ENCODE results near the gene KRTAP5-2.

KRTAP5-2 gene

GRCh38 chr11:1574933-1575242 lies 23.2 kb downstream of the KRTAP5-2 start:
- Histone ChIP-seq H4K8ac (ENCODE audit: low read length) (no peak overlapping the region), H2AFZ (ENCODE audit: low read depth, low read length) (no peak overlapping the region), H4K91ac (ENCODE audit: low read length) (no peak overlapping the region), H3K27me3 (ENCODE audit: control insufficient read depth in 1 of 2, insufficient read depth in 1 of 2, low read length in 2 of 2) (peaks cover 26 to 58% of the 10 kb centered on the region in 2 experiments), H3K4me2 (ENCODE audit: low read length, poor library complexity, severe bottlenecking) (no peak overlapping the region), H2BK120ac (ENCODE audit: low read depth, low read length) (no peak overlapping the region), H2BK12ac (ENCODE audit: low read length in 2 of 2) (no peak overlapping the region), H3K18ac (ENCODE audit: low read depth in 1 of 2, low read length in 2 of 2) (no peak overlapping the region), H3K23ac (ENCODE audit: low read length in 2 of 2) (no peak overlapping the region), H3K4me1 (ENCODE audit: control insufficient read depth, insufficient read depth, low read depth, low read length) (peaks cover 30% of the 10 kb centered on the region), H3K4ac (ENCODE audit: low read depth in 1 of 2, low read length in 2 of 2) (no peak overlapping the region), H3K36me3 (ENCODE audit: control insufficient read depth in 1 of 2, insufficient read depth in 2 of 2, low read depth in 1 of 2, low read length in 2 of 2) (no peaks in the 10 kb centered on the region), H3K79me1 (replicated peaks; ENCODE audit: low read length, poor library complexity, severe bottlenecking) (peaks cover 6% of the 10 kb centered on the region), H3K27ac (ENCODE audit: low read length, poor library complexity, severe bottlenecking) (no peak overlapping the region), H2AK5ac (ENCODE audit: low read length, severe bottlenecking) (no peak overlapping the region), H3K4me3 (ENCODE audit: insufficient read depth in 1 of 2, low read depth in 1 of 2, low read length in 2 of 2) (no peak overlapping the region), H3K9ac (ENCODE audit: low read length) (no peak overlapping the region), H2BK5ac (ENCODE audit: low read depth, low read length, poor library complexity, severe bottlenecking) (no peak overlapping the region), H3K14ac (ENCODE audit: low read length in 2 of 2) (no peak overlapping the region), H3K9me3 (ENCODE audit: control insufficient read depth, low read length) (peaks cover 12% of the 10 kb centered on the region), H2BK15ac (ENCODE audit: low read depth, poor library complexity, severe bottlenecking) (no peak overlapping the region)
- WGBS = 34% methylated on average over 5 of the region's 7 CpGs
- DNase-seq = no peak

- no peak overlapping the region for H3K27ac ChIP-seq (ENCODE audit: low read length, poor library complexity, severe bottlenecking)
- H2BK5ac ChIP-seq (ENCODE audit: low read depth, low read length, poor library complexity, severe bottlenecking) = no peak overlapping the region
- peaks cover 12% of the 10 kb centered on the region for H3K9me3 ChIP-seq (ENCODE audit: control insufficient read depth, low read length)
- H4K91ac ChIP-seq (ENCODE audit: low read length) = no peak overlapping the region
- H3K9ac ChIP-seq (ENCODE audit: low read length) = no peak overlapping the region
- H3K4me1 ChIP-seq (ENCODE audit: control insufficient read depth, insufficient read depth, low read depth, low read length) = peaks cover 32% of the 10 kb centered on the region
- H3K4me2 ChIP-seq (ENCODE audit: low read length, poor library complexity, severe bottlenecking) = peak overlapping the region; percentile 84
- H3K4me3 ChIP-seq (ENCODE audit: insufficient read depth in 1 of 2, low read depth in 1 of 2, low read length in 2 of 2) = peak overlapping the region in 1 of 2 experiments; percentile 40
- H3K14ac ChIP-seq (ENCODE audit: low read length in 2 of 2) = no peak overlapping the region
- peak; percentile 25 for DNase-seq
- no peak overlapping the region for H2BK15ac ChIP-seq (ENCODE audit: low read depth, poor library complexity, severe bottlenecking)
- WGBS = under 1% methylated on average over 53 of the region's 64 CpGs
- H3K18ac ChIP-seq (ENCODE audit: low read depth in 1 of 2, low read length in 2 of 2) = no peak overlapping the region
- H2AFZ ChIP-seq (ENCODE audit: low read depth, low read length) = peak overlapping the region; percentile 32
- H2BK120ac ChIP-seq (ENCODE audit: low read depth, low read length) = no peak overlapping the region
- H3K36me3 ChIP-seq (ENCODE audit: control insufficient read depth in 1 of 2, insufficient read depth in 2 of 2, low read depth in 1 of 2, low read length in 2 of 2) = peaks cover 0 to 2% of the 10 kb centered on the region in 2 experiments
- no peak overlapping the region for H3K23ac ChIP-seq (ENCODE audit: low read length in 2 of 2)
- no peak overlapping the region for H2AK5ac ChIP-seq (ENCODE audit: low read length, severe bottlenecking)
- peaks cover 7% of the 10 kb centered on the region for H3K79me1 ChIP-seq (replicated peaks; ENCODE audit: low read length, poor library complexity, severe bottlenecking)
- no peak overlapping the region for H2BK12ac ChIP-seq (ENCODE audit: low read length in 2 of 2)
- H4K8ac ChIP-seq (ENCODE audit: low read length) = no peak overlapping the region
- peaks cover 26 to 63% of the 10 kb centered on the region in 2 experiments for H3K27me3 ChIP-seq (ENCODE audit: control insufficient read depth in 1 of 2, insufficient read depth in 1 of 2, low read length in 2 of 2)
- no peak overlapping the region for H3K4ac ChIP-seq (ENCODE audit: low read depth in 1 of 2, low read length in 2 of 2)
Observed at GRCh38 chr11:1574238-1574932, 23.7 kb downstream of the KRTAP5-2 start.

GRCh38 chr11:1573903-1574237 lies 24.2 kb downstream of the KRTAP5-2 start:
- Histone ChIP-seq H3K23ac (ENCODE audit: low read length in 2 of 2) (no peak overlapping the region), H4K91ac (ENCODE audit: low read length) (no peak overlapping the region), H3K4me1 (ENCODE audit: control insufficient read depth, insufficient read depth, low read depth, low read length) (peaks cover 34% of the 10 kb centered on the region), H3K27me3 (ENCODE audit: control insufficient read depth in 1 of 2, insufficient read depth in 1 of 2, low read length in 2 of 2) (peaks cover 26 to 66% of the 10 kb centered on the region in 2 experiments), H3K18ac (ENCODE audit: low read depth in 1 of 2, low read length in 2 of 2) (no peak overlapping the region), H2BK15ac (ENCODE audit: low read depth, poor library complexity, severe bottlenecking) (no peak overlapping the region), H2BK5ac (ENCODE audit: low read depth, low read length, poor library complexity, severe bottlenecking) (no peak overlapping the region), H3K9ac (ENCODE audit: low read length) (no peak overlapping the region), H3K36me3 (ENCODE audit: control insufficient read depth in 1 of 2, insufficient read depth in 2 of 2, low read depth in 1 of 2, low read length in 2 of 2) (peaks cover 0 to 6% of the 10 kb centered on the region in 2 experiments), H4K8ac (ENCODE audit: low read length) (no peak overlapping the region), H3K4ac (ENCODE audit: low read depth in 1 of 2, low read length in 2 of 2) (no peak overlapping the region), H3K27ac (ENCODE audit: low read length, poor library complexity, severe bottlenecking) (no peak overlapping the region), H3K79me1 (replicated peaks; ENCODE audit: low read length, poor library complexity, severe bottlenecking) (peaks cover 8% of the 10 kb centered on the region), H3K4me2 (ENCODE audit: low read length, poor library complexity, severe bottlenecking) (peak overlapping the region; percentile 84), H3K9me3 (ENCODE audit: control insufficient read depth, low read length) (peaks cover 10% of the 10 kb centered on the region), H3K4me3 (ENCODE audit: insufficient read depth in 1 of 2, low read depth in 1 of 2, low read length in 2 of 2) (no peak overlapping the region), H2AFZ (ENCODE audit: low read depth, low read length) (no peak overlapping the region), H2BK120ac (ENCODE audit: low read depth, low read length) (no peak overlapping the region), H2BK12ac (ENCODE audit: low read length in 2 of 2) (no peak overlapping the region), H2AK5ac (ENCODE audit: low read length, severe bottlenecking) (no peak overlapping the region), H3K14ac (ENCODE audit: low read length in 2 of 2) (no peak overlapping the region)
- 3% methylated on average over 7 of the region's 7 CpGs for WGBS
- DNase-seq = no peak

- no peak overlapping the region for H2BK5ac ChIP-seq (ENCODE audit: low read depth, low read length, poor library complexity, severe bottlenecking)
- H2BK12ac ChIP-seq (ENCODE audit: low read length in 2 of 2) = no peak overlapping the region
- H4K8ac ChIP-seq (ENCODE audit: low read length) = no peak overlapping the region
- no peak overlapping the region for H3K4ac ChIP-seq (ENCODE audit: low read depth in 1 of 2, low read length in 2 of 2)
- no peak overlapping the region for H2AK5ac ChIP-seq (ENCODE audit: low read length, severe bottlenecking)
- H3K9ac ChIP-seq (ENCODE audit: low read length) = no peak overlapping the region
- H3K79me1 ChIP-seq (replicated peaks; ENCODE audit: low read length, poor library complexity, severe bottlenecking) = peaks cover 12% of the 10 kb centered on the region
- no peak overlapping the region for H2BK15ac ChIP-seq (ENCODE audit: low read depth, poor library complexity, severe bottlenecking)
- no peak overlapping the region for H3K27ac ChIP-seq (ENCODE audit: low read length, poor library complexity, severe bottlenecking)
- H3K18ac ChIP-seq (ENCODE audit: low read depth in 1 of 2, low read length in 2 of 2) = no peak overlapping the region
- H3K4me3 ChIP-seq (ENCODE audit: insufficient read depth in 1 of 2, low read depth in 1 of 2, low read length in 2 of 2) = peak overlapping the region in 1 of 2 experiments; percentile 70
- H3K36me3 ChIP-seq (ENCODE audit: control insufficient read depth in 1 of 2, insufficient read depth in 2 of 2, low read depth in 1 of 2, low read length in 2 of 2) = peaks cover 0 to 12% of the 10 kb centered on the region in 2 experiments
- no peak overlapping the region for H3K23ac ChIP-seq (ENCODE audit: low read length in 2 of 2)
- 15% methylated on average over 35 of the region's 37 CpGs for WGBS
- peaks cover 4% of the 10 kb centered on the region for H3K9me3 ChIP-seq (ENCODE audit: control insufficient read depth, low read length)
- no peak overlapping the region for H4K91ac ChIP-seq (ENCODE audit: low read length)
- peaks cover 38% of the 10 kb centered on the region for H3K4me1 ChIP-seq (ENCODE audit: control insufficient read depth, insufficient read depth, low read depth, low read length)
- no peak for DNase-seq
- H3K14ac ChIP-seq (ENCODE audit: low read length in 2 of 2) = no peak overlapping the region
- H3K4me2 ChIP-seq (ENCODE audit: low read length, poor library complexity, severe bottlenecking) = peak overlapping the region; percentile 90
- H2BK120ac ChIP-seq (ENCODE audit: low read depth, low read length) = no peak overlapping the region
- peaks cover 26 to 63% of the 10 kb centered on the region in 2 experiments for H3K27me3 ChIP-seq (ENCODE audit: control insufficient read depth in 1 of 2, insufficient read depth in 1 of 2, low read length in 2 of 2)
- H2AFZ ChIP-seq (ENCODE audit: low read depth, low read length) = no peak overlapping the region
Observed at GRCh38 chr11:1573077-1573902, 24.8 kb downstream of the KRTAP5-2 start.

Data from mesenchymal stem cell (in vitro differentiated cells and primary cell).